ENCODE results near the gene IGFBPL1. TPM values are rescaled to one million over a fixed set of nuclear protein-coding genes. Genes with fewer than 3 reads are reported as not detected.

The IGFBPL1 gene
- total and polyA plus RNA-seq, 2 of the 8 experiments (the other 6 are each of a cell fraction or from before 2014, with no cell fraction given), result 31.3 to 33.8 TPM

DNA sequence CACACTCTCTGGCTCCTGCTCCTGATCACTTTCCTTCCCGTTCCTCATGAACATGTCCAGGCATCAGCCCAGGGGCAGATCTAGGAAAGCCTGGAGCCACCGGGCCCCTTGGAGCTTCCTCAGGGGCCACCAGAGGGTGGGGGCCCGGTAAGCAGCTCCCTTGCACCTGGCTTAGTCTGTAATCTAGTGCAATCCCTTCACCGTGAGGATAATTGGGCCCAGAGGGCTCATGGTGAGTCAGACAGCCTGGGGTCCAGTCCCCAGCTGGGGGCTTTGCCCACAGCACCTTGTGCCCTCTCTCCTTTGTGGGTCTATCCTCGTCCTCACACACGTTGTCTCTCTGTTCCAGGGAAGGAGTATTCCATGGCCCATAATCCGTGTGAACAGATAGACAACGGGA, 42.1 kb downstream of the IGFBPL1 start:
- Histone ChIP-seq H3K18ac (ENCODE audit: extremely low read depth, low read length) (peak overlapping the region; percentile 71), H2AK5ac (ENCODE audit: low read depth, low read length) (no peak overlapping the region; the same call in 1 of the 2 replicates), H2BK12ac (ENCODE audit: low read depth, low read length) (peak overlapping the region; percentile 68; the same call in 1 of the 2 replicates), H3K4me1 (replicated peaks in 1 of 4; ENCODE audit: control insufficient read depth in 3 of 4, insufficient read depth in 4 of 4, low read length in 3 of 4) (peaks cover 8 to 17% (median 13%) of the 10 kb centered on the region in 4 experiments), H3K36me3 (ENCODE audit: control insufficient read depth in 2 of 4, insufficient read depth in 4 of 4, low read length in 3 of 4) (no peaks in the 10 kb centered on the region), H2BK15ac (ENCODE audit: low read length) (peak overlapping the region; percentile 16; the same call in 1 of the 2 replicates), H3K27ac (ENCODE audit: low read depth, low read length) (no peak overlapping the region), H3K4me3 (ENCODE audit: extremely low read depth in 1 of 4, insufficient read depth in 2 of 4, low read depth in 3 of 4, low read length in 4 of 4) (no peak overlapping the region), H3K9ac (replicated peaks in 1 of 4; ENCODE audit: extremely low read depth in 1 of 4, low read depth in 3 of 4, low read length in 3 of 4) (no peak overlapping the region), H2BK5ac (ENCODE audit: low read depth, low read length) (peak overlapping the region; percentile 44; the same call in 1 of the 2 replicates), H3K14ac (ENCODE audit: insufficient read length) (no peak overlapping the region), H3K56ac (replicated peaks; ENCODE audit: insufficient read length, low read depth, low read length) (no peak overlapping the region), H2BK120ac (replicated peaks; ENCODE audit: low read depth, low read length) (peak overlapping the region; percentile 40), H3K23me2 (ENCODE audit: low read depth, low read length) (no peaks in the 10 kb centered on the region), H3K27me3 (replicated peaks in 1 of 4; ENCODE audit: control insufficient read depth in 3 of 4, extremely low read depth in 1 of 4, insufficient read depth in 3 of 4, low read length in 3 of 4) (peaks cover 5 to 31% (median 25%) of the 10 kb centered on the region in 4 experiments), H2AFZ (ENCODE audit: low read length) (no peak overlapping the region), H3K79me2 (ENCODE audit: control insufficient read depth in 1 of 2, insufficient read depth in 2 of 2, low read length in 2 of 2) (no peaks in the 10 kb centered on the region), H4K8ac (ENCODE audit: extremely low read depth, insufficient read depth, low read length) (no peak overlapping the region), H4K5ac (ENCODE audit: insufficient read length, low read depth, low read length) (no peak overlapping the region), H3K9me3 (ENCODE audit: insufficient read depth in 2 of 2, low read depth in 1 of 2, low read length in 1 of 2) (no peaks in the 10 kb centered on the region; a peak in 1 of 4 replicates), H4K91ac (replicated peaks; ENCODE audit: insufficient read length, low read length) (no peak overlapping the region), H3K4ac (replicated peaks; ENCODE audit: insufficient read length, low read depth, low read length) (no peak overlapping the region), H3K23ac (ENCODE audit: insufficient read length) (no peak overlapping the region), H3K4me2 (ENCODE audit: insufficient read depth in 1 of 2, low read depth in 2 of 2, low read length in 2 of 2) (no peak overlapping the region), H4K20me1 (replicated peaks in 1 of 2; ENCODE audit: control insufficient read depth in 1 of 2, insufficient read depth in 2 of 2, low read length in 2 of 2) (no peaks in the 10 kb centered on the region), H3K79me1 (ENCODE audit: low read depth, low read length) (no peaks in the 10 kb centered on the region), H2BK20ac (ENCODE audit: low read length) (peak overlapping the region; percentile 32; the same call in 1 of the 2 replicates)
- WGBS, 2 experiments (ENCODE audit: extremely low coverage in 1 of 2, insufficient coverage in 1 of 2, insufficient read length in 1 of 2, insufficient replicate concordance in 2 of 2, low coverage in 1 of 2, low lambda C conversion rate in 2 of 2, missing lambda C conversion rate in 1 of 2), result 82% methylated on average over 8 of the region's 8 CpGs; no CpG with 5 or more reads in 1 of the 2 experiments
- ChIA-PET CTCF (ENCODE audit: partially characterized antibody) (interaction anchor here (1.2 to 1.3 kb wide), 2 partner anchors 19 to 48 kb away, joined by 3 read pairs; no protein-coding TSS in a partner anchor), POLR2A (ENCODE audit: partially characterized antibody) (no interaction called here)
- no peak for TF ChIP-seq YY1 (IDR thresholded peaks at IDR 0.05; ENCODE audit: low read depth, low read length)
- no peak for TF ChIP-seq EP300 (IDR thresholded peaks at IDR 0.05; ENCODE audit: borderline replicate concordance in 1 of 2, low read depth in 2 of 2, low read length in 2 of 2)
- TF ChIP-seq SIN3A (conservative IDR thresholded peaks at IDR 0.05 in 1 of 2, IDR thresholded peaks at IDR 0.05 in 1 of 2; ENCODE audit: low read depth in 1 of 2, low read length in 2 of 2), result no peak
- no peak for TF ChIP-seq CEBPB (IDR thresholded peaks at IDR 0.05; ENCODE audit: low read depth, low read length)
- no peak for TF ChIP-seq GTF2F1 (IDR thresholded peaks at IDR 0.05; ENCODE audit: borderline replicate concordance, low read depth, low read length)
- TF ChIP-seq RBBP5 (IDR thresholded peaks at IDR 0.05; ENCODE audit: borderline replicate concordance, low read depth, low read length), result no peak
- TF ChIP-seq GABPA (IDR thresholded peaks at IDR 0.05; ENCODE audit: borderline replicate concordance, insufficient read depth, low read length), result no peak
- no peak for FAIRE-seq
- no peak for DNase-seq (ENCODE audit: low read depth in 1 of 2, low spot score in 2 of 2)

Measured in H1 (cell line).